ENCODE results near the gene CST9L.
"Not testable (repeated sequence)": the region's sequence is repeated elsewhere in the genome, so short reads cannot be mapped to it uniquely, and the experiment has no call there.

CST9L gene

GRCh38 chr20:23585808-23586734 lies 17.8 kb upstream of the CST9L start:
- DNase-seq = no peak

GRCh38 chr20:23585449-23585807 lies 17.1 kb upstream of the CST9L start:
- no peak for DNase-seq

DNA sequence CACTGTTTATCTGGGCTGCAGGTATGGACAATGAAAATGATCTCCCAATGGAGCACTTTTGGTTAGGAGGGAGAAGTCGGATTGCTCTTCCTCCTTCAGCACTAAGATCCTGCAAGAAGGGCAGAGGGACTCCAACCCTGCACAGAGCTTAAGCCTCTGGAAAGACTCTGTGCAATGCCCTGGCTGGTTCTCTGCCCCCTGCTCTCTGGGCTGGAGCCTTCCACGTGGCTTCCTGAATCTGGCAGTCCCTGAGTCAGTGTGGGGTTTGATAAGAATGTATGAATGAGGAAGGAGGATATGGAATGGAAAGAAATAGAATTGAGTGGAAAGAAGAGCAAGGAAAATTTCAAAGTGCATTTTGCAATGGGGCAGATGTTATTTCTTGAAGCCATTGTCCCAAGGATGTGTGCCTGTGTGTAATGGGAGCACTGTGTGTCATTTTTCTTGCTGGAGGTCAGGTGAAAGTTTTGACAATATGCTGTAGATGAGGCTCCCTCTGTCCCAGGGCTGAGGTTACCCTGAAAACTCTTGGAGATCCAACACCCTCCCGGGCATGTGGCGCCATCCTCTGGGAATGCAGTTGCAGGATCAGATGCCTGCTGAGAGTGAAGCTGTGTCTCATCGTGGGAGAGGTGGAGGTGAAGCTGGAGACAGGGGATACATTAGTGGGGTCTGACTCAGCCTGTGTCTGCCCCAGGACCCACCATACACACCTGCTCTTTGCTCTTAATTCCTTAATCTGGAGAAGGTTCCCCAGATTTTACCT lies 16.3 kb upstream of the CST9L start:
- no peak for DNase-seq

DNA sequence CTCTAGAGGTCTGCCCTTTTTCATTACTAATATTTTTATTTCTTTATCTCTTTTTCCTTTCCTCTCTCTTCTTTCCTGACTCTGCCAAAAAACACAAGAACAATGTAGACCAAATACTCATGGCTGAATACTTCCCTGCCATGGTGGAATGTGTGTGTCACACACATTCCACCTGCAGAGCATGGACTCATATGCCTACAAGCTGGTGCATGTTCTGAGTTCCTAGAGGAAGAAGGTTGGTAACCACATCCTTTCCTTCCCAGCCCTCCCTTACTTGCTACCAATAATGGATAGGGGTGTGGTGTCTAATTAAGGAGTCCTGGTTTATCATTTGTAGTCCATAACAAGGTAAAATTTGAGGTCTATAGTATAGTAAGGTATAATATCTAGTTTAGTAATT lies 15.2 kb upstream of the CST9L start:
- DNase-seq = no peak

- no peak for DNase-seq
Observed at GRCh38 chr20:23582293-23582692, 14.0 kb upstream of the CST9L start.

GRCh38 chr20:23581833-23582232 lies 13.5 kb upstream of the CST9L start:
- DNase-seq = not testable (repeated sequence)

DNA sequence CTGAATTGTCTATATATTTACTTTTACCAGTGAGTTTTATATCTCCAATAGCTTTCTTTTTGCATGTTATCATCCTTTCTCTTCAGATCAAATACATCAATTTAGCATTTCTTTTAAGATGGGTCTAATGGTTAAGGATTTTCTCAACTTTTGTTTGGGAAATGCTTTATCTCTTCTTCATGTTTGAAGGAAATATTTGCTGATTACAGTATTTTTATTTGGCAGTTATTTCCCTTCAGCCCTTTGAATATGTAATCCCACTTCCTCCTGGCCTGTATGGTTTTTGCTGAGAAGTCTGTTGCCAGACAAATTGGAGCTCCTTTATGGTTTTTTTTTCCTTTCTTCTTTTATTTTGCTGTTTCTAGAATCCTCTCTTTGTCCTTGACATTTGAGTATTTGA lies 6.7 kb upstream of the CST9L start:
- no peak for DNase-seq

GRCh38 chr20:23570178-23570760 lies 2.0 kb upstream of the CST9L start:
- DNase-seq = no peak

- DNase-seq = no peak
Observed at GRCh38 chr20:23569570-23569969, 1.3 kb upstream of the CST9L start.

- DNase-seq = no peak
Observed at GRCh38 chr20:23568971-23569330, 667 bp upstream of the CST9L start.

DNA sequence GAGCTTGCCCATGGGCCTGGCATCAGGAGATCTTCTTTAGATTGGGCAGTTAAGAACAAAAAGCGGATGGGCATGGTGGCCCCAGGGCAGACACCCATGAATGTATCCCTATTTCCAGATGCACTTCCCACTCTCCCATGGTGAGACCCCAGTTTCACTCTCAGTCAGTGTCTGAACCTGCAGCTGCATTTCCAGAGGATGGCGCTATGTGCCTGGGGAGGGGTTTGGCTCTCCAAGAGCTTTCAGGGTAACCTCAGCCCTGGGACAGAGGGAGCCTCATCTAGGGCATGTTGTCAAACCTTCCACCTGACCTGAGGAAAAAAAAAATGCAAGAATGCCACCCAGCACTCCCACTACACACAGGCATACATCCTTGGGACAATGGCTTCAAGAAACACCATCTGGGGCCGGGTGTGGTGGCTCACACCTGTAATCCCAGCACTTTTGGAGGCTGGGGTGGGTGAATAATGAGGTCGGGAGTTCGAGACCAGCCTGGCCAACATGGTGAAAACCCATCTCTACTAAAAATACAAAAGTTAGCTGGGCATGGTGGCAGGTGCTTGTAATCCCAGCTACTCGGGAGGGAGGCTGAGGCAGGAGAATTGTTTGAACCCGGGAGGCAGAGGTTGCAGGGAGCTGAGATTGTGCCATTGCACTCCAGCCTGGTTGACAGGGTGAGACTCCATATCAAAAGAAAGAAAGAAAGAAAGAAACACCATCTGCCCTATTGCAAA lies 1.9 kb downstream of the CST9L start:
- DNase-seq = no peak

DNA sequence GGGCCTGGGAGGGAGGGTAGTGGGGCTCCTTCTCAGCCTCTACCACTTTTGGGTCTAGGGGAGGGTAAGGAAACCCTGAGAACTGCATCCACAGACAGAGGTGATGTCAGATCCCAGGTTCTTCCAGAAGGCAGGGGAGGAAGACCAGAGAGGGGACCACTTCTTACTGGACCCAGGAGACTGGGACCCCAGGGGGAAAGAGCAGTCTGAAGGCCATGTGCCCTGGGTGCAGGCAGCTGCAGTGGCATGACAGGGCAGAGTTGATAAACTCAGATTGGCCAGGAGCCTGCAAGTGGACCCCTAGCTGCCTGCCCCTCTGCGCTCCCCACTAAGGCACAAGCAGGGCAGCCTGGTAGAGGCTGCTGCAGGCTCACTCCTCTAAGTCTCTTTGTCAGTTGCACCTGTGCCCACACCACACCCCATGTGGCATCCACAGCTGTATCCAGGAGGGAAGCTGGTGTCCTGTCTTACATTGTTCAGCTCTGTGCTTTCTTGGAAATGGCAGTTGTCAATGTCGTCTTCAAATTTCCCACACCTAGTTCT lies 2.7 kb downstream of the CST9L start:
- DNase-seq = no peak

DNA sequence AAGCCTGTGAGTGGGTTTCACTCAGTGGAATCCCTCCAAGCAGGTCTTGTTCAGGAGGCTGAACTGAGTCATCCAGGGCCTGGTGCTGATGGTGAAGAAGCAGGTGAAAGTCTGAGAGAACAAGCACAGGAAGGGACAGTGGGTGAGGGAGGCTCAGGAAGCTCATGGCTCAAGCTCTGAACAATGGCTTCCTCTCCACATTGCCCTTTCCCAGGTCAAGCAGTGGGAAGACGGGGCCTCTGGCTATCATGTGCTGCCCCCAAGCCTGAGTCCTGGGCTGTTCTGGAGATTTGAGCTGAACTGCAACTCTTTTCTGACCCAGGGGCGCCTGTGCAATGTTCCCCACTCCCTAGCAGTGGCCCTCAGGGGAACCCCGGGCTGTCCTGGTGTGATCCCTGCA lies 3.4 kb downstream of the CST9L start:
- DNase-seq = no peak

DNA sequence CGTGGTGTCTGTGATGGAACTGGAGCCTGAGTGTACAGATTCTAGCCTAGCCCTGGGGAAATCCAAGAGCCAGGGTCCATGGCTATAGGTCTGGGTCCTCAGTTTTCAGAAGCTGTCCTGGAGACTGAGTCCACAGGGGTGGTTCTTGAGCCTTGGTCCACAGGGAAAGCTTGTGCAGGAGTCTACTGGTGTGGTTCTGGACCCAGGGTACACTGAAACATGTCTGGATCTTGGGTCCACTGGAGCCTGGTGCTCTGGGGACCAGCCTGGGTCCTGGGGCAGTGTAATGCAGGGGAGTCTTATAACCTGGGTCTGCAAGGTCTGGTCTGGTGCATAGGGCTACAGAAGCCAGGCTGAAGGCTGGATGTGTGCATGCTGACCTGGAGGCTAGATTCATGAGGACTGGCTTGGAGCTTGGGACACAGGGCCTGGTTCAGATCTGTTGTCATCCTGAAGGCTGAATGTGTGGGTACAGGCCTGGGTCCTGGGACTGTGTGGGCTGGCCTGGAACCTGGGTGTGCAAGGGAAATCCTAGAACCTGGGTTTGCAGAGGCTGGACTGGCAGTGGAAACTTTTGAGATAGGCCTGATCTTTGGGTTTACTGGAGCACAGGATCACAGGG lies 5.5 kb downstream of the CST9L start:
- DNase-seq = no peak

DNA sequence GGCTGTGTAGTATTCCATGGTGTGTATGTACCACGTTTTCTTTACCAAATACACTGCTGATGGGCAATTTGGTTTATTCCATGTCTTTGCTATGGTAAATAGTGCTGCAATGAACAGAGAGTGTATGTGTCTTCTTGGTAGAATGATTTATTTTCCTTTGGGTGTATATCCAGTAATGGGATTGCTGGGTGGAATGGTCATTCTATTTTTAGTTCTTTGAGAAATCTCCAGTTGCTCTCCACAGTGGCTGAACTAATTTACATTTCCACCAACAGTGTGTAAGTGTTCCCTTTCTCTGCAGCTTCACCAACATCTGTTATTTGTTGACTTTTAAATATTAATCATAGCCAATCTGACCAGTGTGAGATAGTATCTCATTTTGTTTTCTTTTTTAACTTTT lies 13.9 kb downstream of the CST9L start:
- DNase-seq = no peak

DNA sequence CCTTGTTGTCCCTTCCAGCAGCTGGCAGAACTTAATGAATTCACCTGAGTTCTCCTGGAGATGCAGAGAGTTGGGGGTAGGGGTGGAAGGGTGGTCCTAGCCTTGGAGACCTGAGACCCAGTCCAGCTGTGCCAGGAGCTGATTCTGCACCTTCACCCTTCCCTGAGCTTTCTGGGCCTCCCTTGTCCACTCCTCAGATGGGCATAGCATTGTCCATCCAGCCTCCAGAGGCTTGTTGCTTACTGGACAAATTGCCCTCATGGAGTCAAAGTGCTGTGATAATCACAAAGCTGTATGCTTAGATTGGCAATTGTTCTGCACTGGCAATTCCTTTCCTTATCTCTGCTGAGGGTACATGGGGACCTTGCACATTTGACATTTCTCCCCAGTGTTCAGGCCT lies 16.5 kb downstream of the CST9L start:
- no peak for DNase-seq

DNA sequence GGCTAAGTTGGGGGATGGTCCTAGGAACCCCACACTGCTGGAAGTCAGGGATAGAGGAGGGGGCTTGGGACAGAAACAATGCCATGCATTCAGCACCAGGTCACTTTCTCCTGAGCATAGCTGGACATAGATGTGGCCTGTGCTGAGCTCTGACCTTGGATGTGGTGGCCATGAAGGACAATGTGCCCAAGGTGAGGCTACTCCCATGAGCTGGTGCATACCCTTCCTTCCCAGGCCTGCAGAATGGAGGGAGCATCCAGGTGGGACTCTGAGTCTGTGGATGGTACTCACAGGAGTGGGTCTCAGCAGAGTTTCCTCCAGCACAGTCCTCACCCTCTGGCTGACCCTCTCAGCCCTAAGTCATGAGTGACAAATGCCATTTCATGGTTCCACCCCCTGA lies 16.9 kb downstream of the CST9L start:
- DNase-seq = no peak

DNA sequence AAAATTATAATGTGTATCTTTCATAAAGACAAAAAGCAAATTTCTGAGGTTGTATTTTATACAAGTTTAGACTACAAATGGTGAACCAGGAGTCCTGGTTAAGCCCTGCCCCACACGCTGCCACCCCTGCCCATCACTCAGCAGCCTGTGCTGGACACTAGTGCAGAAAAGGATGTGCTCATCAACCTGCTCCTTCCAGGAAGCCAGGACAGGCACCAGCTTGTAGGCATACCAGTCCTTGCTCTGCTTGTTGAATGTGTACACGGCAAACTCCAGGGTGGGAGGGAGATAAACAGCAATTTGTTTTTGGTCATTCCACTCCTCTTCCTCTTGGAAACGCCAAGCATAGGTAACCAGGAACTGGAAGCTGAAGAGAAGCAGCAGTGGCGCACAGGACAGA lies 18.1 kb downstream of the CST9L start:
- no peak for DNase-seq

GRCh38 chr20:23548408-23548807 lies 19.9 kb downstream of the CST9L start:
- DNase-seq = no peak

DNA sequence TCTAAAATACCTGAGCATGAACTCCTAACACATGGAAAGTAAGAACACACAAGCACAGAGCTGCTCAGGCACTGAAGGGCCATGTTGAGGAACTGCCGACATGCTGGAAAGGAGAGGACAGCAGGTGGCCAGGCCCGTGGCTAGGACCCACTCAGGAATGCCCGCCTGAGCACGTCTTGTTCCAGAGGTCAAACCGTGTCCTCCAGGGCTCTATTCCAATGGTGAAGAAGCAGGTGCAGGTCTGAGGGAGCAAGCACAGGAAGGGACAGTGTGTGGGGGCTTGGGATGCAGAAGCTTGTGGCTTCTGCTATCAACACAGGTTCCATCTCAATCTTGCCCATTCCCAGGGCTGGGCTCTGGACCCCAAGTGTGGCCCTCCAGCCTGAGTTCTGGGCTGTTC lies 20.7 kb downstream of the CST9L start:
- no peak for DNase-seq

DNA sequence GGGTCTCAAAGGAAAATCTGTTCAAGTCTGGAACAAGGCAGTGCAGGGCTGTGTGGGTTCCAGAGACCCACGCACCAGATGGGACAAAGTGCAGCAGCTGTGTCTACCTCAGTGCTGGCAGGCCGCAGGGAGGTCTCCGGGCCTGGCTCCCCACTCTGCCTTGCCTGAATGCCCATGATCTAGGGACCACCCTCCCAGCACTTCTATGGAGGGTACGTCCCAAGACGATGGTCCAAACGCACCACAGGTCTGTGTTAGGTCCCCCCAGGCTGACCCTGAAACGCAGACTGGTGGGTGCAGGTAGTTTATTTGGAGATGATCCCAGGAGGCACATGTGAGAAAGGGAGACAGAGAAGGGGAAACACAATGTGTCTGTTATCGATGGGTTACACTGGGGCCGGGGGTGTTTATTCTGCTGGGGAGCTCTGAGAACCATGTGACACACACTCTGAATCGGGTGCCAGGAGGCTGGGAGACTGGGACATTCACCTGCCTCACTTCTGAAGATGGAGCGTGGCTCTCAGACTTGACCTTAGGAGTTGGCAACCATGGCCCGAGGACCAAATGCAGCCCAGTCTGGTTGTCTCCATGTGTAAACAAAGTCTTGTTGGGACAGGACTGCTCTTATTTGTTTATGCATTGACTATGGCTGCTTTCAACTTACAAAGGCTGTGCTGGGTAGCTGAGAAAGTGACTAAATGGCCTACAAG lies 21.7 kb downstream of the CST9L start:
- no peak for DNase-seq

DNA sequence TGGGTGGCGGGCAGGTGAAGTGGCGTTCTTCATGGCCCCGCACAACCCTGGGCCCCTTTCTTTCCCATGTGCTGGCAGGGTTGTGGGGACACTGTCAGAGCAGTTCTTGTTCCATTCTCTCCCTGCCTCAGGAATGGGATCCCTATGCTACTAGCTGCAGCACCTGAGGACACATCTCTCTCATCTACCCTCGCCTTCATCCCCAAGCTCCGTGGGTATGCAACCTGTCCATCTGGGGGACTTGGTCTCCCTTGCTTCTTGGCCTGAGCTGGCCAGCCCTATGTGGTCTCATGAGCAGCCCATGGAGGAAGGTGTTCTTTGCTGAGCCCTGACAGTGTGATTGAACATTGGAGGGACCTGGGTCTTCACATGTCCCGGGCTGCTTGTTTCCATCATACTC lies 24.2 kb downstream of the CST9L start:
- no peak for DNase-seq

Data from eye (tissue), 1 donor.